Mammary epithelial cell (primary cell): Measurements from ENCODE around the gene COLGALT1.
"Not testable (repeated sequence)": the region's sequence is repeated elsewhere in the genome, so short reads cannot be mapped to it uniquely, and the experiment has no call there.

Experiments
- CTCF ChIP-seq, 2 donors: IDR thresholded peaks in 1 of 2; conservative IDR thresholded peaks in 1 of 2; 2 replicates each; pipeline ENCODE4 v1.5.1; 2011 to 2012; ENCODE audit warnings: inconsistent platforms in 2 of 2, low read length in 2 of 2, mild to moderate bottlenecking in 2 of 2, control low read depth in 1 of 2, low read depth in 1 of 2; ENCODE audit not compliant: insufficient read depth in 1 of 2; ENCODE audit errors: extremely low read depth in 1 of 2
- EZH2 ChIP-seq: IDR thresholded peaks from 2 replicates; pipeline ENCODE4 v1.6.1; 2012; ENCODE audit warnings: low read length, inconsistent platforms, borderline replicate concordance

GRCh38 chr19:17598063-17598462 is 42.6 kb downstream of the COLGALT1 start:
- not testable (repeated sequence) for TF ChIP-seq CTCF (conservative IDR thresholded peaks at IDR 0.05 in 1 of 2, IDR thresholded peaks at IDR 0.05 in 1 of 2; ENCODE audit: extremely low read depth in 1 of 2, insufficient read depth in 1 of 2, low read depth in 1 of 2, low read length in 2 of 2); EZH2
